Occipital lobe (tissue), 2 donors: ENCODE measurements around the gene PHF5A. TPM values are rescaled to one million over a fixed set of nuclear protein-coding genes. Genes with fewer than 3 reads are reported as not detected.
A peak's percentile ranks its signal among the peaks of the same experiment; 100 is the strongest.

Source experiments
- DNase-seq: peaks from one replicate; lab custom pipeline; 2025; lab: John Stamatoyannopoulos, UW
- total RNA-seq: library from RNA; depleted of rRNA; stranded (reverse); fragments of >200 nt; gene quantifications from one replicate; pipeline ENCODE4 v1.2.3, GENCODE V29; 2014

PHF5A gene
- total RNA-seq, 1 donor from 2014 or later, result 35.7 TPM

DNA sequence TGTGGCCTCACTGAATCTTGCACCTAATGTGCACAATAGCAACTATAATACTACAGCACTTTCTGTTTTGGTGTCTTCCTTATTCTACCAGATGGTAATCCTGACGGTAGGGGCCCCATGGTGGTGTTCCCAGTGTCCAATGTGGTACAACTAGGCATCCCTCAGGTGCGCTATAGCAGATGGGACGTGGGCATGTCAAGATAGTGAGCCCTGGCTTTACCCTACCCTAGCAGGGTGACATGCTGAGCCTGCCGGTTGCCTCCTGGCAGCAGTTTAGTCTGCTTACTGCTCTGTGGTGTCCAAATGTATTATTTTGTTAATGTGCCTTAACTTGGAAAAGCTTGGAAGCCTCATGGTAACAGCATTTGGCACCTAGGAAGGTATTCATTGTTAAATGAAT lies 19.6 kb upstream of the PHF5A start:
- no peak for DNase-seq

DNA sequence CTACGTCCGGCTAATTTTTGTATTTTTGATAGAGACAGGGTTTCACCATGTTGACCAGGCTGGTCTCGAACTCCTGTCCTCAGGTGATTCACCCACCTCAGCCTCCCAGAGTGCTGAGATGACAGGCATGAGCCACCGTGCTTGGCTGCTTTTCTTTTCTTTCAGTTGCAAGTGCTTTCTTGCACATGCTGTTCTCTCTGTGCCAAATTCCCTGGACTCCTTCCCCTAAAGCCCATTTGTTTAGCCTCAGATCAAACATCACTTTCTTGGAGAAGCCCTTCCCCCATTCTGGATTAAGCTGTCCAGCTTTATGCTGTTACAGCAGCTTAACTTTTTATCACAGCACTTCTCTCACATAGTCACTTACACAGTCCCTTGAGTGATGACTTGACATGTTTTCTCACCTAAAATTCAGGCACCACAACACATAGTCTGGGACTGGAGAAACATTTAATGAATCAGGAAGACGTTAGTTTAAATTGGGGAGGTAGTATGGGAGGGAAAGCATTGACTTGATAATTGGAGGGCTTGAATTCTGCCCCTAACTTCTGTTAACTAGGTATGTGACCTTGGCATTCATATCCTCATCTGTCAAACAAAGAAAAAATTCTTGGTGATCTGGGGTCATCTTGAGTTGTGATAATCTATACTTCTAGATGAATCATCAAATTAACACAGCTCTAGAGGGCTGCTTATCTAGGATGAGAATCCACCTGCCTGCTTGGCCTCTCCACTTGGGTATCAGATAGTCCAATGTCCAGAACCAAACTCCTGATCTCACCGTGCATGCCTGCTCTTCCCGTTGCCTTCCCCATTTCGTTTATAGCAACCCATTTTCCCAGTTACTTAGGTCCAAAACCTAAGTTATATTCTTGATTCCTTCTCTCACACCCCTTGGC lies 18.8 kb upstream of the PHF5A start:
- DNase-seq, result no peak

DNA sequence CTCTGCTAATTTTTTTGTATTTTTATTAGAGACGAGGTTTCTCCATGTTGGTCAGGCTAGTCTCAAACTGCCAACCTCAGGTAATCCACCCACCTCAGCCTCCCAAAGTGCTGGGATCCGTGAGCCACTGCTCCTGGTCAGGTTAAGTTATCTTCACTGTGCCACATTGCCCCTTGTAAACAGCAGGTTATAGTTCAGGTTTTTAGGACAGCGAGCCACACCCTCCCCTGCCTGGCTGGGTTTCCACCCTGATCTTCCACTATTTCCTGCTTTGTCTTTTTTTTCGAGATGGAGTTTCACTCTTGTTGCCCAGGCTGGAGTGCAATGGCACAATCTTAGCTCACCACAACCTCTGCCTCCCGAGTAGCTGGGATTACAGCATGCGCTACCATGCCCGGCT lies 16.5 kb upstream of the PHF5A start:
- no peak for DNase-seq

DNA sequence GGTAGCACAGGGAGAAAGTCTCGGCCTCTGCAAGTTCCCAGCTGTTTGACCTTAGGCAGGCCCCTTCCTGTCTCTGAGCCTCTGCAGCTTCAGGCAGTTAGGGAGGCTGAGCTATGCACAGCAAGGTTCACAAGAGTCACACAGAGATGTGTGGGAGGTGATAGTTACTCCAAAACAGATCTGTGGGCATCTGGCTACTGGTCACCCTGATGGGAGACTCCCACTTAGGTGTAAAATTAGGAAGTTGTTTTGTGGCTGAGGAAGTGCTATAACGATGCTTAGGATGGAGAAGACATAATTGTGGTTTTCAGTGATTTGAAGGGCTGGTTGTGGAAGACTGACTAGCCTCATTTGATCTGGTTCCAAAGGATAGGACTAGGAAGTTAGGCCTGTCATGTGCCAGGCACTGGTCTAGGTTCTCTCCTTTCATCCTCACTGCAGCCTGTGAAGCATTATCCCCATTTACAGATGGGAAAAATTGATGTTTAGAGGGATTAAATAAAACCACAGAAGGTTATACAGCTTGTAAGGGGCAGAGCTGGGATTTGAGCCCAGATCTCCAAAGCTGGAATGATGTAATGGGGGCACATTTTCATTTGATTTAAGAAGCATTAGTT lies 13.9 kb upstream of the PHF5A start:
- no peak for DNase-seq

DNA sequence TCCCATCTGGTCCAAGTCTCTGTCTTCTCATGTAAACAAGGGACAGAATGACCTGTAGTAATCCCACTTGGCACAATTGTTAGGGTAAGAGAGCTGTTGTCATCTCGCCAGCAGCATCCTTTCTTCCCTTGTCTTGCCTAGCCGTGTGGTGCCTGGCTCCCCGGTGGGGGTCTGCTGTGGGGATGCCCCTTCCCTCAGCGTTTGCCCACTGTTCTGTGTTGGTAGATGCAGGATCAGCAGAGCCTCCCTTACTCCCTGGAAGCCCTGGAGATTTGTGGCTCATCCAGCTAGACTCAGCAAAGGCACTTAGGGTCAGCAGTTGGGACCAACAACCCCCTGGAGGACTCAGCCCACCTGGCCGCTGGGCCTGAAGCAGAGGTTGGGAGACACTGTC lies 13.4 kb upstream of the PHF5A start:
- DNase-seq, result no peak

DNA sequence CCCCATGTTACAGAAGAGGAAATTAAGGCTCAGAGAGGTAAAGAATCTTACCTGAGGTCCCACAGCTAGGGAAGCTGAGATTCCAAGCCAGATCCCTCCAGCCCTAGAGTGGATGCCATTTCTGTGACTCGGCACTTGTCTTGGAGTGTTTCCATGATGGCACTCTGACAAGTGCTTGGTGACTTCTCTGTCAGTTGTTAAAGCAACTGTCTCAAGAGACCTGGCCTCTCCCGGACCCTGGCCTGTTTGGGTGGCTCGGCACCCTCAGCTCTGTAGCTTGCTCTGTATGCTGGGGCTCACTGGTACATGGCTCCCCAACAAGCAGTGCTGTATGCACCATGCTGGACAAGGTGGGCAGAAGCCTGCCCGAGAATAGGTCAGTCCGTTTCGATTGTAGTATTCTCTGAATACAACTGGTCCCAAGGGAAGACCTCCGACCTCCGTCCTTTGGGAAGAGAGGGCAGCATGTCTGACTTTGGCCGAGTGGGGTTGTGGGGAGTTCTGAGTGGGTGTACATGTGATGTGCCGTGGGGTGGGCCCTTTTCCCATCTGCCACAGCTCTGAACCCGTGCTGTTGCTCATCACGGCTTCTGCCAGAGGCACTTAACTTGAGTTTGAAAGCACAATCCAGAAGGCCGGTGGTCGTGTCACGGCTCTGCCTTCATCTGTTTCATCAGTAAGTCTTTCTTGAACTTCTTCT lies 12.8 kb upstream of the PHF5A start:
- DNase-seq, result no peak

DNA sequence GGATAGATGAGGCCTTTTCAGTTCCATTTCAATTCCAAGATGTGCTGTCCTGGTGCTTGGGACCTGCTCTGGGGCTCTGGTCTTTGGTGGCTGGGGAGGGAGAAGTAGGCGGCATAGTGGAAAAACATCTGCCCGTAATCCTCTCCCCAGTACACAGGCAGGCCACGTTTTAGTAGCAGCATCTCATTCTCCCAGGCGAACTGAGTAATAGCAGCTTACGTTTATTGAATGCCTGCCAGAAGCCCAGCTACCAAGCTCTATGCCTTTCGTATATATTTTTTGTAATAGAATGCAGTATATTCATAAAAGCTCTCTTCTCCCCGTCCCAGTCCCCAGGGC lies 11.9 kb upstream of the PHF5A start:
- no peak for DNase-seq

DNA sequence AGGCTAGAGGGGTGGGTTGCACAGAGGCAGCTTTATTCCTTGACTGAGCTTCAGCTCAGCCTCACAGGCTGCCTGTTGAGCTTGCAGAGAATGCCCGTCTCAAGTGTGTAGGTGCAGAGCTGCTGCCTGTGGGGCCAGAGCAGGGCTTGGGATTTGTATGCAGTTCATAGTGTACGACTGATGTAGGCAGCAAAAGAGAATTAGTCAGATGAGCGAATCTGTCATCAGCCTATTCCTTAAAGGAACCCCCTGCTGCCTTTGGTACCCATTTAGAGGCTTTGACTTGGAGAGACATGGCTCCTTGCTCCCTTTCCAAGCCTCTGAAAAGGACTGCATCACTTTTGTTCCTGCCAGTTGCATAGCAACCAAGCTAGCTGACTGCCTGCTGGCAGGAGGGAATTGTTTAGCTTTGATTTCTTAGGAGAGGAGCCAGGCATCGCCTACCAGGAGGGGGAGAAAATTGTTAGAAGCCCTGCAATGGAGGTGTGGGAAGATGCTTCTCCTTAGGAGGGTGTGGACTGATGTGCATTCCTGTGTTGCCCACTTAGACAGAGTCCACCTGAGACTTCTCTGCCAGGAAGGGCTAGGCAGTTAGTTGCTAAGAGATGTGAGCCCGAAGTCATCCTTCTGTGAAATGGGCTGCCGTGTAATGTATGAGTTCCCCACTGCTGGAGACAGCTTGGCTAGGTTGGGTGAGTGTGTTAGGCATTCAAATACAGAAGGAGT lies 11.3 kb upstream of the PHF5A start:
- peak; percentile 78 for DNase-seq

DNA sequence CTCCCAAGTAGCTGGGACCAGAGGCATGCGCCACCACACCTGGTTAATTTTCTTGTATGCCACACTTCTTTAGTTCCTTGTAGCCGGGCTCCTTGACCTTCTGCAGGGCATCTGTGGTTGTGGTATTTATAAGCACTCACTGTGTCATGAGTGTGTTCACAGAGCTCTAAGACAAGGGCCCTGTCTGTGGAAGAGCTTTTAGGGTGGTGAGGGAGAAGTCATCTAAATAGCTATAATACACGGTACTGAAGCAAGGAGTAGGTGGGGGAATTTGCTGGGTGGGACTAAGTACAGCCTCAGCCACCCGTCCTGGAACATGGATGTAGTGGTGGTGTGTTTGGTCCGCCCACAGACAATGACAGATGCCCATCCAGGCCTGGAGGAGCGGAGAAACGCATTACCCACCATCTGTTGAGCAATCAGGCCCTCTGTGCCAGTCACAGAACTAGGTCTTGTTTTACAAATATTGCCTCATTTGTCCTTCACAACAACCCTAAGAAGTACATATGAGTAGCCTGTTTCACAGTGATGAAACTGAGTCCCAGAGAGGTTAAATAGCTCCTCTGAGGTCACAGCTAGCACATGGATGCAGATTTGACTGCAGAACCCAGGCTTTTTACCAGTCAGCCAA lies 10.5 kb upstream of the PHF5A start:
- DNase-seq, result no peak

DNA sequence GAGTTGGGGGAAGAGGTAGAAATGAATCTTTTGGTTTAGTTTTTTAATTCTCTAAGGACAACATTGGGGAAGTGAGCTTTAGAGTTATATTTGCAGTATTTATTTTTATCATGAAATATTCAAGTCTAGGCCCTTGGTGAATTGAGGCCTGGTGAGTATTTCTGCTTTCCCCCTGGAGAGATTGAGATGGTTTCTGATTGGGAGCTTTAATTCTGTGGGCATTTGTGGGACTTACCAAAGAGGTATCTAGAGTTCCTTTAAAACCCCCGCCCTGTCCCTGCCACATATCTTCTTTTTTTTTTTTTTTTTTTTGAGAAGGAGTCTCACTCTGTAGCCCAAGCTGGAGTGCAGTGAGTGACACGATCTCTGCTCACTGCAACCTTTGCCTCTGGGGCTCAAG lies 10.0 kb upstream of the PHF5A start:
- no peak for DNase-seq

DNA sequence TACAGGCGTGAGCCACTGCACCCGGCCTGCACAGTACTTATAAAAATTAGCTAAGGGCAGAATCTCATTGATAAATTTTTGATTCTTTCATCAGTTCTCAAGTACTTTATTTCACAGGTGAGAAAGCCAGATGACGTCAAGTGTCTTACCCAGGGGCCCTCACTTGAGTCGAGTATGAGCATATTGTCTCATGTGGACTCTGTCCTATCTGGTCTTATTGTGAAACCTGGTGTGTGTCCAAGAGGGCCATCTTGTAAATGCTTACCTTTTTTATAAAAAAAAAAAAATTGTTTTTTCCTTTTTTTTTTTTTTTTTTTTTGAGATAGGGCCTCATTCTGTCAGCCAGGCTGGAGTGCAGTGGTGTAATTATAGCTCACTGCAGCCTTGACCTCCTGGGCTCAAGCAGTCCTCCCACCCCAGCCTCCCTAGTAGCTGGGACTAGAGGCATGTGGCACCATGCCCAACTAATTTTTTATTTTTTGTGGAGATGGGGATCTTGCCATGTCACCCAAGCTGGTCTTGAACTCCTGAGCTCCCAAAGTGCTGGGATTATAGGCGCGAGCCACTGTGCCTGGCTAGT lies 6.5 kb upstream of the PHF5A start:
- no peak for DNase-seq

DNA sequence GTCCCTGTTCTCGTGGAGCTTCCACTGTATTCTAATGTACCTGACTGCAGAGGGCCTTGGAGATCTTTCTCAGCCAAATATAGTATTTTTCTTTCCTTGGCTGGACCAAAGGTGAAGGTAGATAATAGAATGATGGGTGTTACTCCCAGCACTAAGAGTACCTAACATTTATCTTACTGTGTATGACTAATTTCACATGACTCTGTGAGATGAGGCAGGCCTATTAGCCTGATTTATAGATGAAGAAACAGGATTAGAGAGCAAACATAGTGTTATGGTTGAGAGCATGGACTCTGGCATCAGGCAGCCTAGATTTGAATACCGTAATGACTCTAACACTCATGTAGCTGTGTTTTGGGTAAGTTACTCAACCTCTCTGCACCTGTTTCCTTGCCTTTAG lies 3.1 kb upstream of the PHF5A start:
- no peak for DNase-seq

DNA sequence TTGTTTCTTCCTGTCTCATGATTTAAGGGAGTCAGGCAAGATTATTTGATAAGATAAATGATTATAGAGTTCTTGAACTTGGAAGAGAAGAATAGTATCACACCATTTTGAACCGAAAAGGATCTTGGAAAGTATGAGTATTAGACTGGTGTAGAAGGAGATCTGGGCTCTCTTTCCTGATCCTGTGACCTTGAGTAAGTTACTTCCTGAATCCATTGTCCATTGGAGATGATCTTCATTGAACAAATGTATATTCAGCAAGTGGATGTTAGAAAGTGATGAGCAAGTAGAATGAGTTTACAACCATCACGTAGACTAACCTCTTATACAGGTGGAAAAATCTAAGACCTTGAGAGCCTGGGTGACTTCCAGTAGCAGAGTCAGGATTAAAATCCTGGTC lies 2.4 kb upstream of the PHF5A start:
- no peak for DNase-seq

DNA sequence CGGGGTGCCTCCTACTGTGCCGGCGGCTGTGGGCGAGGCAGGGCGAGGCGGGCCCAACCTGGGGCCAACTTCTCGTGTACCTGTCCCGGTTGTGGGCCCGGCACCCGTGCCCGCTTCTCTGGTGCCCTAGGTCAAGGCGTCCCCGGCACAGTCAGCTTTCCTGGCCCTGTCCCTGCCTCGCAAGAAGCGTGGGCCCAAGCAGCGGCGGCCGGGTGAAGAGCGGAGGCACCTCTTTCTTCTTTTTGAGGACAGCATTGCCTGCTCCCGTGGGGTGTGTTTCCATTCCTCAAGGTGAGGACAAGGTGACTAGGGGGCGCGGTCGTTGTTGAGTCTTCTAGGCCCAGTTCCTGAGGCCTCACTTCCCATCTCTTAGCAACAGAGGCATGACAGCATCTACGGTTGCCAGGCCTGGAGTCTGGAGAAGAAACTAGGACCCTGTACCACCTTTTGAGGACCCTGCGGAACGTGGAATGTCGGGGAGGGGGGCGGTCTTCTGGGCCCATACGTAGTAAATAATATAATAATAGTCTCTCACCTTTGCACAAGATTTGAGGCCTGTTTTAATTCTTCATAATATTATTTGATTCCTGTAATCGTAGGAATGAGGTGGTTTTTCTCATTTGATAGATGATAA lies 843 bp upstream of the PHF5A start:
- DNase-seq, result no peak

DNA sequence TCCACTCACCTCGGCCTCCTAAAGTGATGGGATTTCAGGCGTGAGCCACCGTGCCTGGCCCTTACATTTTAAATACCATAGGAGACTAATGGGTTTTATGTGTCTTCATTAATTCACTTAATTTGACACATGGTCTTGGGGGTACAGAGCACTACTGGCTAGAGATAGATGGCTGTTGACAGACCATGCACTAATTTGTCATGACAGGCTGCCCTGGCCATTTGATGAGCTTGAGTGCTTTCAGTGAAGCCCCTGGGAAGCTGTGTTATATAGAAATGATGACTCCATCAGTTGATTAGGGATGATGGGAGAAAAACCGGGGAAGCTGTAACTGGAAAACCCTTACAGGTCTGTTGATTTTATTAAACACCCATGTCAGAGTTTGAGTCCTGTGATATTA lies 6.6 kb downstream of the PHF5A start:
- DNase-seq, result no peak

DNA sequence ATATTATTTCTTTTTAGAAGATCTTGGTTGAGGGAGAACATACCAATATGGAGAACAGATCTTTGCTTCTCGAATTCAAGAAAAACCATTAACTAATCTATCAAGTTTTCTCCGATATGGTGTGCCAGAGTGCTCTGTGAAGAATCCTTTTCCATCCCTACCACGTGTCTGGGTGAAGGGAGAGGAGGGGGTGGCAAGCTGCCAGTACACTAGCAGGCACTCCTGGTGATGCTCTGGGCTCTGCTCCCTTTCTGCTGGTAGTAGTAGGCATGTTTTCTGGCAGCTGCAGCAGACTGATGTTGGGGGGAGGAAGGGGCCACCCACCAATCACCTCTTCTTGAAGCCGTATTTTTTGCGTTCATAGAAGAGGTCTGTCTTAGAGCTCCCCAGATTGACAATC lies 8.4 kb downstream of the PHF5A start:
- peak; percentile 47 for DNase-seq

DNA sequence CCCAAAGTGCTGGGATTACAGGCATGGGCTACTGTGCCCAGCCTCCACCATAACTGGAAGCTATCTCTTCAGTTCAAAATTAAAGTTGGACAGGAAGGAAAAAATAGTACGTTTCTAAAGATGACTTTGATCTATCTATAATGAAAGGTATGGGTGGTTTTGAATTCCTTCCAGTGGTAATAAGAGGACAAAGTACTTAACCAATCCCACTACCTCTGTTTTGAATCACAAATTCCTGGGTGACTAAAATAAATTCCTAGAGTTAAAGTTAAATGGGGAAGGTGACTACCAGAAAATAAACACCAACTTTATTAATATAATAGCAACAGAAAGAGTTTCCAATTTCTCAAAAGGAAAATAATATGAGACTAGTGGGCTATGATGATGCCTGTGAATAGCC lies 9.1 kb downstream of the PHF5A start:
- no peak for DNase-seq

DNA sequence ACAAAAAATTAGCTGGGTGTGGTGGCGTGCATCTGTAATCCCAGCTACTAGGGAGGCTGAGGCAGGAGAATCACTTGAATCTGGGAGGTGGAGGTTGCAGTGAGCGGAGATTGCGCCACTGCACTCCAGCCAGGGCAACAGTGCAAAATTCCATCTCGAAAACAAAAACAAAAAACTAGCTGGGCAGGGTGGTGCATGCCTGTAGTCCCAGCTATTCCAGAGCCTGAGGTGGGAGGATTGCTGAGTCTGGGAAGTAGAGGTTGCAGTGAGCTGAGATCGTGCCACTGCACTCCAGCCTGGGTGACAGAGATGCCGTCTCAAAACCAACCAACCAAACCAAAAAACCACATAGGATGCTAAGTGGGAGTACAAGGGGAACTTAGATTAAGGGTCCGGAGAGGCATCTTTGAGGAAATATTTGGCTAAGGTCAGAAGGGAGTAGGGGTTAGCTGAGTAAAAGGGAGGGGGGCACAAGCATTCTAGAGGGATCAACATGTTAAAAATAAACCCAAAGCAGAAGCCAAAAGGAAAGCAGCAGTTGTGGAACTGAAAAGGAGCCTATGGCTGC lies 10.2 kb downstream of the PHF5A start:
- DNase-seq, result no peak

DNA sequence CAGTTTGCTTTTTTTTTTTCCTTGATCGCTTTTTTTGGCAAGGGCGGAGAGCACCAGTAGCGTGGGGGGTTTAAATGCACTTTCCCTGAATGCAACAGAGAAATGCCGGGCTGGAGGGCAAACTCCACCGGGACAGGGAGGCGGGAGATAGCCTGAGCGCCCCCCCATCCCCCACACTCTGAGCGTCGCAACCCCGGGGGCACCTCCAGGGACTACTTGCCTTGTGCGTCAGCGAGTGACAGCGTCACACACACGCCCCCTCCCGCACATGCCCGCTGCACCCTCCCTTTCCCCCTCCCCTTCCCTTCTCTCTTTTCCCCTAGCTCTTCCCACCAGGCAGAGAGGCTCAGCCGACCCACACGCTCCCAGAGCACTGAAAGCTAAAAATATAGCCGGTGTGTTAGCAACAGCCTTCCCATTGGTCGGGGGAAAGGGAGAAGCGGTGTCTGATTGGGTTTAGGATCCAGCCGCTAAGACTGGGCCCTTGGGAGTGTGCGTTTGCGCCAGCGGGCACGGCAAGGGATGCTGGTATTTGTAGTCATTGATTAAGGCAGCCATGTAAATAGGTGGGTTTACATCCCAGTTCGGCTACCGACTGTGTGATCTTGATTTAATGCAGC lies 20.2 kb downstream of the PHF5A start:
- peak; percentile 99 for DNase-seq
